H9 (cell line): ENCODE data around the gene NR4A2. TPM values are rescaled to one million over a fixed set of nuclear protein-coding genes. Genes with fewer than 3 reads are reported as not detected.

ENCODE experiments used
- DNase-seq: peaks from one replicate; pipeline ENCODE4 v3.0.0-alpha.2; 2017
- H2AFZ ChIP-seq: one replicate; pipeline ENCODE4 v1.6.1; 2013; ENCODE audit warnings: mild to moderate bottlenecking, low read length, control low read depth, moderate library complexity
- H2AK5ac ChIP-seq: 2 replicates; pipeline ENCODE4 v1.6.1; 2013; ENCODE audit warnings: low read length, control low read depth, mixed read lengths; ENCODE audit not compliant: insufficient read length
- H2BK120ac ChIP-seq: one replicate; pipeline ENCODE4 v1.6.1; 2013; ENCODE audit warnings: low read depth, mild to moderate bottlenecking, low read length, control low read depth, inconsistent platforms; ENCODE audit not compliant: poor library complexity, severe bottlenecking
- H2BK12ac ChIP-seq: 2 replicates; pipeline ENCODE4 v1.6.1; 2013; ENCODE audit warnings: low read length, control low read depth, mixed read lengths, low read depth; ENCODE audit not compliant: insufficient read length
- H2BK15ac ChIP-seq: 2 replicates; pipeline ENCODE4 v1.6.1; 2013; ENCODE audit warnings: low read depth, low read length, control low read depth
- H2BK20ac ChIP-seq: one replicate; pipeline ENCODE4 v1.6.1; 2013; ENCODE audit warnings: low read depth, mild to moderate bottlenecking, low read length, control low read depth, inconsistent platforms; ENCODE audit not compliant: poor library complexity, severe bottlenecking
- H2BK5ac ChIP-seq: 2 replicates; pipeline ENCODE4 v1.6.1; 2013; ENCODE audit warnings: low read length, control low read depth, mixed read lengths; ENCODE audit not compliant: insufficient read length
- H3K14ac ChIP-seq: 2 replicates; pipeline ENCODE4 v1.6.1; 2013; ENCODE audit warnings: low read length, control low read depth; ENCODE audit not compliant: insufficient read depth
- H3K18ac ChIP-seq: 2 replicates; pipeline ENCODE4 v1.6.1; 2013; ENCODE audit warnings: low read depth, mild to moderate bottlenecking, mixed read lengths, low read length, control low read depth; ENCODE audit not compliant: insufficient read length
- H3K23ac ChIP-seq: 2 replicates; pipeline ENCODE4 v1.6.1; 2013; ENCODE audit warnings: low read length, control low read depth, mixed read lengths, low read depth; ENCODE audit not compliant: insufficient read length
- H3K23me2 ChIP-seq: 2 replicates; pipeline ENCODE4 v1.6.1; 2013; ENCODE audit warnings: low read depth, mild to moderate bottlenecking, mixed read lengths, low read length, control low read depth; ENCODE audit not compliant: insufficient read length, poor library complexity, severe bottlenecking
- H3K27ac ChIP-seq: 2 replicates; pipeline ENCODE4 v1.5.1; 2013; ENCODE audit warnings: low read length, control low read depth, mixed read lengths, low read depth; ENCODE audit not compliant: insufficient read length
- H3K27me3 ChIP-seq: 2 replicates; pipeline ENCODE4 v1.6.1; 2013; ENCODE audit warnings: low read length, control low read depth, inconsistent platforms; ENCODE audit not compliant: insufficient read depth
- H3K4ac ChIP-seq: 2 replicates; pipeline ENCODE4 v1.6.1; 2013; ENCODE audit warnings: low read depth, mild to moderate bottlenecking, control low read depth, inconsistent platforms, low read length, moderate library complexity
- H3K4me1 ChIP-seq: 2 replicates; pipeline ENCODE4 v1.6.1; 2013; ENCODE audit warnings: low read length, control low read depth, inconsistent platforms; ENCODE audit not compliant: insufficient read depth
- H3K4me2 ChIP-seq: 2 replicates; pipeline ENCODE4 v1.6.1; 2013; ENCODE audit warnings: low read length, control low read depth, mixed read lengths; ENCODE audit not compliant: insufficient read length, insufficient read depth
- H3K56ac ChIP-seq: 2 replicates; pipeline ENCODE4 v1.6.1; 2013; ENCODE audit warnings: low read depth, mild to moderate bottlenecking, mixed read lengths, low read length, control low read depth; ENCODE audit not compliant: insufficient read length
- H3K79me1 ChIP-seq: 2 replicates; pipeline ENCODE4 v1.6.1; 2013; ENCODE audit warnings: low read depth, mild to moderate bottlenecking, moderate library complexity, low read length, control low read depth, inconsistent platforms; ENCODE audit not compliant: insufficient read depth, poor library complexity, severe bottlenecking
- H3K79me2 ChIP-seq: 2 replicates; pipeline ENCODE4 v1.6.1; 2013; ENCODE audit warnings: low read length, control low read depth, inconsistent platforms; ENCODE audit not compliant: insufficient read depth
- H3K9ac ChIP-seq: 2 replicates; pipeline ENCODE4 v1.6.1; 2013; ENCODE audit warnings: low read length, control low read depth, mixed read lengths; ENCODE audit not compliant: insufficient read length; ENCODE audit errors: extremely low read depth
- H3K9me3 ChIP-seq: one replicate; pipeline ENCODE4 v1.6.1; 2013; ENCODE audit warnings: low read depth, low read length, inconsistent platforms; ENCODE audit not compliant: control insufficient read depth
- H3T11ph ChIP-seq: one replicate; pipeline ENCODE4 v1.6.1; 2013; ENCODE audit warnings: mild to moderate bottlenecking, low read length, control low read depth, inconsistent platforms
- H4K20me1 ChIP-seq: one replicate; pipeline ENCODE4 v1.6.1; 2013; ENCODE audit not compliant: control insufficient read depth, insufficient read length, insufficient read depth
- H4K5ac ChIP-seq: 2 replicates; pipeline ENCODE4 v1.6.1; 2013; ENCODE audit warnings: low read depth, mild to moderate bottlenecking, mixed read lengths, low read length, control low read depth; ENCODE audit not compliant: insufficient read length
- H4K8ac ChIP-seq: replicated peaks from 2 replicates; pipeline ENCODE4 v1.6.1; 2013; ENCODE audit warnings: low read length, control low read depth, mixed read lengths, low read depth; ENCODE audit not compliant: insufficient read length
- H4K91ac ChIP-seq: 2 replicates; pipeline ENCODE4 v1.6.1; 2013; ENCODE audit warnings: low read depth, mild to moderate bottlenecking, moderate library complexity, mixed read lengths, low read length, control low read depth; ENCODE audit not compliant: insufficient read length
- H3K27ac Mint-ChIP-seq, 3 experiments: 2 replicates in 2 of 3; 3 replicates in 1 of 3; pipeline ENCODE4 v1.8.0; 2020 to 2021; ENCODE audit warnings: mixed read lengths in 3 of 3, mild to moderate bottlenecking in 1 of 3, moderate library complexity in 1 of 3
- H3K27me3 Mint-ChIP-seq: 2 replicates; pipeline ENCODE4 v1.8.0; 2021; ENCODE audit warnings: low read depth, mild to moderate bottlenecking, moderate library complexity, mixed read lengths
- H3K36me3 Mint-ChIP-seq, 3 experiments: 2 replicates in 2 of 3; 3 replicates in 1 of 3; pipeline ENCODE4 v1.8.0; 2020 to 2021; ENCODE audit warnings: low read depth in 3 of 3, mixed read lengths in 3 of 3; ENCODE audit not compliant: insufficient read depth in 1 of 3
- H3K4me1 Mint-ChIP-seq, 2 experiments: 2 replicates each; pipeline ENCODE4 v1.8.0; 2020; ENCODE audit warnings: mixed read lengths in 2 of 2
- H3K4me3 Mint-ChIP-seq, 2 experiments: 2 replicates in 1 of 2; 3 replicates in 1 of 2; pipeline ENCODE4 v1.8.0; 2020 to 2021; ENCODE audit warnings: mild to moderate bottlenecking in 2 of 2, mixed read lengths in 2 of 2, moderate library complexity in 1 of 2
- H3K9me3 Mint-ChIP-seq, 2 experiments: 2 replicates in 1 of 2; 3 replicates in 1 of 2; pipeline ENCODE4 v1.8.0; 2020; ENCODE audit warnings: mild to moderate bottlenecking in 2 of 2, mixed read lengths in 2 of 2, moderate library complexity in 1 of 2
- CTCF ChIP-seq: fragments of 200-600 bp; sonication (generic); conservative IDR thresholded peaks from 3 replicates; pipeline ENCODE4 v1.8.0; 2021; ENCODE audit warnings: antibody characterized with exemption, mild to moderate bottlenecking
- WGBS: extraction: QIAGEN DNeasy Blood & Tissue Kit; methylation state at CpG from one replicate; pipeline ENCODE4 v1.1.7; 2013; ENCODE audit warnings: missing lambda C conversion rate, low lambda C conversion rate, mixed read lengths; ENCODE audit not compliant: insufficient read length; ENCODE audit errors: extremely low coverage; 5-methylcytosine and 5-hydroxymethylcytosine counted together
- total RNA-seq: library from RNA; stranded (reverse); gene quantifications from 2 replicates; pipeline ENCODE4 v1.2.1, GENCODE V29; 2021

The NR4A2 gene
- total RNA-seq, 1 experiment from 2014 or later, result 2.0 TPM

GRCh38 chr2:156325688-156326525, 6.6 kb downstream of the NR4A2 start:
- DNase-seq, result no peak
- H3K18ac ChIP-seq, result no peak overlapping the region
- H3K56ac ChIP-seq, result no peak overlapping the region
- Mint-ChIP-seq H3K36me3 (peaks cover 0 to 5% (median 2%) of the 10 kb centered on the region in 3 experiments; a peak in 4 of 7 replicates), H3K27ac (peak overlapping the region in 1 of 3 experiments; percentile 21; a peak in 1 of 7 replicates), H3K9me3 (peaks cover 0 to 3% of the 10 kb centered on the region in 2 experiments; a peak in 3 of 5 replicates), H3K27me3 (peaks cover 82% of the 10 kb centered on the region), H3K4me1 (peaks cover 37 to 56% of the 10 kb centered on the region in 2 experiments), H3K4me3 (peak overlapping the region in 1 of 2 experiments; percentile 27; a peak in 2 of 5 replicates)
- H2AFZ ChIP-seq, result no peak overlapping the region
- H3K27me3 ChIP-seq, result peaks cover 85% of the 10 kb centered on the region
- no peak overlapping the region for H2BK20ac ChIP-seq
- no peak overlapping the region for H3K14ac ChIP-seq
- H2BK120ac ChIP-seq, result no peak overlapping the region
- no peak overlapping the region for H3K4ac ChIP-seq
- no peak overlapping the region for H4K8ac ChIP-seq
- H3K79me1 ChIP-seq, result no peaks in the 10 kb centered on the region
- H2BK5ac ChIP-seq, result no peak overlapping the region
- H3K23me2 ChIP-seq, result peaks cover 18% of the 10 kb centered on the region
- H3K27ac ChIP-seq, result no peak overlapping the region
- H4K5ac ChIP-seq, result no peak overlapping the region
- peaks cover 10% of the 10 kb centered on the region; the same call in 1 of the 2 replicates for H3K4me1 ChIP-seq
- TF ChIP-seq CTCF, result no peak
- no peak overlapping the region for H2AK5ac ChIP-seq
- H3K9me3 ChIP-seq, result no peaks in the 10 kb centered on the region
- no peaks in the 10 kb centered on the region for H3K79me2 ChIP-seq
- no peak overlapping the region for H4K91ac ChIP-seq
- no peak overlapping the region; the same call in 1 of the 2 replicates for H2BK15ac ChIP-seq
- no peak overlapping the region for H3K23ac ChIP-seq
- no peak overlapping the region for H3K9ac ChIP-seq
- no peak overlapping the region for H2BK12ac ChIP-seq
- no peaks in the 10 kb centered on the region for H4K20me1 ChIP-seq
- H3K4me2 ChIP-seq, result no peak overlapping the region
- no peak overlapping the region for H3T11ph ChIP-seq
- no CpG with 5 or more reads among the region's 12 CpGs for WGBS
